Activated CD4-positive, alpha-beta memory T cell treated with anti-CD3 and anti-CD28 coated beads, Interleukin-2, amount 10 ng/mL, durations not matched to agents 7 days and 5 days (primary cell): Measurements from ENCODE around the gene CREB1. TPM values are rescaled to one million over a fixed set of nuclear protein-coding genes. Genes with fewer than 3 reads are reported as not detected.

Experiments
- CTCF ChIA-PET: fragments of 350-600 bp; sonication (Branson Sonifier 250); formaldehyde crosslinking; loops from one replicate; lab custom pipeline; 2021; ENCODE audit warnings: antibody characterized with exemption, inconsistent platforms; lab: Charles Lee
- POLR2A ChIA-PET: fragments of 350-600 bp; sonication (Branson Sonifier 250); formaldehyde crosslinking; loops from one replicate; lab custom pipeline; 2021; ENCODE audit warnings: antibody characterized with exemption; lab: Charles Lee
- DNase-seq: peaks from one replicate; pipeline ENCODE4 v3.0.0-alpha.2; 2020
- H3K27ac Mint-ChIP-seq: one replicate; pipeline ENCODE4 v1.8.0; 2021; ENCODE audit warnings: mild to moderate bottlenecking, mixed read lengths
- H3K27me3 Mint-ChIP-seq: one replicate; pipeline ENCODE4 v1.8.0; 2021; ENCODE audit warnings: mixed read lengths
- H3K36me3 Mint-ChIP-seq: one replicate; pipeline ENCODE4 v1.8.0; 2021; ENCODE audit warnings: low read depth, mixed read lengths
- H3K4me1 Mint-ChIP-seq: one replicate; pipeline ENCODE4 v1.8.0; 2021; ENCODE audit warnings: mixed read lengths
- H3K4me3 Mint-ChIP-seq: one replicate; pipeline ENCODE4 v1.8.0; 2021; ENCODE audit warnings: mild to moderate bottlenecking, mixed read lengths
- H3K9me3 Mint-ChIP-seq: one replicate; pipeline ENCODE4 v1.8.0; 2021; ENCODE audit warnings: mixed read lengths
- total RNA-seq, 2 experiments: library from RNA; stranded (reverse); gene quantifications; one replicate each; pipeline ENCODE4 v1.2.3, GENCODE V29; 2021

Gene CREB1
- 10 to 100 TPM; 91.3 to 99.1 TPM for total RNA-seq

- H3K27ac Mint-ChIP-seq = peak within 1 kb of the TSS; percentile 99
- peaks cover 60% of the 10 kb centered on the region for H3K4me1 Mint-ChIP-seq
- no peaks in the 10 kb centered on the region for H3K27me3 Mint-ChIP-seq
- no peaks in the 10 kb centered on the region for H3K9me3 Mint-ChIP-seq
- peaks cover 27% of the 10 kb centered on the region for H3K36me3 Mint-ChIP-seq
- CTCF ChIA-PET = interaction anchor here (0.6 to 2.4 kb wide), 8 partner anchors 10 to 511 kb away, joined by 3 to 37 read pairs (median 3); partner anchors contain the start of gene METTL21A
- peak within 1 kb of the TSS; percentile 92 for H3K4me3 Mint-ChIP-seq
- POLR2A ChIA-PET = interaction anchor here (0.6 to 10.7 kb wide), 31 partner anchors 9 to 1444 kb away, joined by 3 to 182 read pairs (median 4); partner anchors contain the start of genes CCNYL1, EEF1B2, FASTKD2 and INO80D
- DNase-seq = peak; percentile 100
Measured at GRCh38 chr2:207529330-207530159, at the start of gene CREB1. CREB1 (plus strand) TSS chr2:207529962; CDS start chr2:207555636, 25,674 bp downstream.

- Mint-ChIP-seq H3K27ac (no peak overlapping the region), H3K4me3 (no peak overlapping the region), H3K36me3 (no peaks in the 10 kb centered on the region), H3K27me3 (no peaks in the 10 kb centered on the region), H3K4me1 (peaks cover 17% of the 10 kb centered on the region), H3K9me3 (no peaks in the 10 kb centered on the region)
- ChIA-PET POLR2A (interaction anchor here (1.8 kb wide), 1 partner anchor 49 kb away, joined by 4 read pairs; the partner anchor contains the start of gene CREB1), CTCF (interaction anchor here (1.0 kb wide), 2 partner anchors 434 to 680 kb away, joined by 3 read pairs; no protein-coding TSS in a partner anchor)
- no peak for DNase-seq
Measured at GRCh38 chr2:207480521-207481040, 49.2 kb upstream of the CREB1 start.

- ChIA-PET CTCF (no interaction called here), POLR2A (interaction anchor here (1.8 kb wide), 1 partner anchor 48 kb away, joined by 4 read pairs; the partner anchor contains the start of gene CREB1)
- no peak for DNase-seq
- Mint-ChIP-seq H3K4me1 (peaks cover 17% of the 10 kb centered on the region), H3K9me3 (no peaks in the 10 kb centered on the region), H3K27me3 (no peaks in the 10 kb centered on the region), H3K27ac (no peak overlapping the region), H3K36me3 (no peaks in the 10 kb centered on the region), H3K4me3 (no peak overlapping the region)
Measured at GRCh38 chr2:207481924-207482323, 47.8 kb upstream of the CREB1 start.

GRCh38 chr2:207482630-207483029 lies 47.1 kb upstream of the CREB1 start:
- H3K27me3 Mint-ChIP-seq = no peaks in the 10 kb centered on the region
- ChIA-PET CTCF (no interaction called here), POLR2A (no interaction called here)
- H3K4me1 Mint-ChIP-seq = peaks cover 17% of the 10 kb centered on the region
- H3K27ac Mint-ChIP-seq = no peak overlapping the region
- H3K36me3 Mint-ChIP-seq = no peaks in the 10 kb centered on the region
- no peak overlapping the region for H3K4me3 Mint-ChIP-seq
- H3K9me3 Mint-ChIP-seq = no peaks in the 10 kb centered on the region
- DNase-seq = no peak

- H3K36me3 Mint-ChIP-seq = no peaks in the 10 kb centered on the region
- CTCF ChIA-PET = no interaction called here
- no peaks in the 10 kb centered on the region for H3K9me3 Mint-ChIP-seq
- POLR2A ChIA-PET = interaction anchor here (0.6 kb wide), 1 partner anchor 151 kb away, joined by 3 read pairs; no protein-coding TSS in a partner anchor
- no peaks in the 10 kb centered on the region for H3K27me3 Mint-ChIP-seq
- DNase-seq = no peak
- H3K4me1 Mint-ChIP-seq = peaks cover 17% of the 10 kb centered on the region
- no peak overlapping the region for H3K27ac Mint-ChIP-seq
- no peak overlapping the region for H3K4me3 Mint-ChIP-seq
Measured at GRCh38 chr2:207483066-207483465, 46.7 kb upstream of the CREB1 start.

- Mint-ChIP-seq H3K27me3 (no peaks in the 10 kb centered on the region), H3K4me1 (peaks cover 15% of the 10 kb centered on the region), H3K27ac (no peak overlapping the region), H3K9me3 (no peaks in the 10 kb centered on the region), H3K4me3 (no peak overlapping the region), H3K36me3 (no peaks in the 10 kb centered on the region)
- CTCF ChIA-PET = no interaction called here
- DNase-seq = no peak
- POLR2A ChIA-PET = interaction anchor here (0.6 kb wide), 1 partner anchor 150 kb away, joined by 3 read pairs; no protein-coding TSS in a partner anchor
Measured at GRCh38 chr2:207483477-207483876, 46.3 kb upstream of the CREB1 start.

- Mint-ChIP-seq H3K4me1 (peaks cover 6% of the 10 kb centered on the region), H3K27me3 (no peaks in the 10 kb centered on the region), H3K9me3 (no peaks in the 10 kb centered on the region), H3K27ac (no peak overlapping the region), H3K36me3 (no peaks in the 10 kb centered on the region), H3K4me3 (no peak overlapping the region)
- ChIA-PET POLR2A (no interaction called here), CTCF (no interaction called here)
- no peak for DNase-seq
Measured at GRCh38 chr2:207484444-207485391, 45.0 kb upstream of the CREB1 start.

- Mint-ChIP-seq H3K27me3 (no peaks in the 10 kb centered on the region), H3K4me1 (no peaks in the 10 kb centered on the region), H3K36me3 (no peaks in the 10 kb centered on the region), H3K4me3 (no peak overlapping the region), H3K27ac (no peak overlapping the region), H3K9me3 (no peaks in the 10 kb centered on the region)
- ChIA-PET CTCF (interaction anchor here (1.0 kb wide), 1 partner anchor 688 kb away, joined by 3 read pairs; no protein-coding TSS in a partner anchor), POLR2A (no interaction called here)
- DNase-seq = no peak
Measured at GRCh38 chr2:207487650-207488311, 42.0 kb upstream of the CREB1 start.

- Mint-ChIP-seq H3K36me3 (no peaks in the 10 kb centered on the region), H3K4me1 (no peaks in the 10 kb centered on the region), H3K27ac (no peak overlapping the region), H3K9me3 (no peaks in the 10 kb centered on the region), H3K4me3 (no peak overlapping the region), H3K27me3 (no peaks in the 10 kb centered on the region)
- ChIA-PET POLR2A (no interaction called here), CTCF (interaction anchor here (0.6 kb wide), 1 partner anchor 63 kb away, joined by 3 read pairs; no protein-coding TSS in a partner anchor)
- no peak for DNase-seq
Measured at GRCh38 chr2:207489251-207489650, 40.5 kb upstream of the CREB1 start.

GRCh38 chr2:207490441-207490840 lies 39.3 kb upstream of the CREB1 start:
- Mint-ChIP-seq H3K36me3 (no peaks in the 10 kb centered on the region), H3K9me3 (no peaks in the 10 kb centered on the region), H3K27me3 (no peaks in the 10 kb centered on the region), H3K27ac (no peak overlapping the region), H3K4me1 (no peaks in the 10 kb centered on the region), H3K4me3 (no peak overlapping the region)
- DNase-seq = no peak
- POLR2A ChIA-PET = no interaction called here
- CTCF ChIA-PET = no interaction called here

- H3K27me3 Mint-ChIP-seq = no peaks in the 10 kb centered on the region
- H3K27ac Mint-ChIP-seq = no peak overlapping the region
- no peak for DNase-seq
- no peaks in the 10 kb centered on the region for H3K4me1 Mint-ChIP-seq
- H3K9me3 Mint-ChIP-seq = no peaks in the 10 kb centered on the region
- H3K36me3 Mint-ChIP-seq = no peaks in the 10 kb centered on the region
- POLR2A ChIA-PET = no interaction called here
- CTCF ChIA-PET = no interaction called here
- H3K4me3 Mint-ChIP-seq = no peak overlapping the region
Measured at GRCh38 chr2:207491086-207491485, 38.7 kb upstream of the CREB1 start.

GRCh38 chr2:207491956-207492355 lies 37.8 kb upstream of the CREB1 start:
- POLR2A ChIA-PET = no interaction called here
- no peaks in the 10 kb centered on the region for H3K36me3 Mint-ChIP-seq
- no peaks in the 10 kb centered on the region for H3K27me3 Mint-ChIP-seq

More at GRCh38 chr2:207491956-207492355, 37.8 kb upstream of the CREB1 start:
- no peak overlapping the region for H3K4me3 Mint-ChIP-seq
- CTCF ChIA-PET = interaction anchor here (1.3 kb wide), 1 partner anchor 38 kb away, joined by 3 read pairs; the partner anchor contains the start of gene CREB1
- no peaks in the 10 kb centered on the region for H3K4me1 Mint-ChIP-seq
- DNase-seq = no peak
- H3K27ac Mint-ChIP-seq = no peak overlapping the region
- no peaks in the 10 kb centered on the region for H3K9me3 Mint-ChIP-seq
